ENCODE measurements around the gene ELF5.

DNA sequence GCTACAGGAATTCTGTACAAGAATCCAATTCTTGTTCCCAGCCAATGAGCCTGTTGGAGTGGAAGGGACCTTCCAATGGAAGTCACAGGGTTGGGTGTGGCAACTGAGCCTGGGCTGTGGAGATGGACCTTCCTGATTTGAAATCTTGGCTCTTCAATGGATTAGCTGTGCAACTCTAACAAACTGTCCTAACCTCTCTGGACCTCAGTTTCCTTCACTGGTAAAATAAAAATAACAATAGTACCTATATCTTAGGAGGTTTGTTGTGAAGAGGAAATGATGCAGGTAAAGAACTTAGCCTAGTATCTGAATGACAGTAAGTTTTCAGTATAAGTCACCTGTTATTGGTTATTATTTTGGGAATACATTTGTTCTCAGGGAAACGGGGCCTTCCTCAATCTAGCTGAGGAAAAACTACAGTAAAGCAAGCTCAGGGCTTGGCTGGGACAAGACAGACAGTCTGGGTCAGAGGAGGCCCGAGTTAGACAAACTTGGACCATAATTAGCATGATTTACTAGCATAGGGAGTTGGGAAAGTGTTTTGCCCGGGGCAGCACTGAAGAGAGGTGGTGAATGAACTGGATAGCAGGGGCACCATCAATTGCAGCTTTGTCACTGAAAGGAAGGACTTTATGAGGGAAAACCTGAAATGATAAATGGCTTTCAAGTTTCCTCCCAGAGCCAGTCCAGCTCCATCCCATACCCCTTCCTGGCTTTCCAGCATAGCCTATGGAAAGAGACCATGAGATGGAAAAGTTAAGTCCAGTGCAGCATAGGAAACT, 13.7 kb downstream of the ELF5 start:
- no peak for TF ChIP-seq ZNF274 (IDR thresholded peaks at IDR 0.05; ENCODE audit: low read depth, low read length)
- no peak for TF ChIP-seq YY1 (IDR thresholded peaks at IDR 0.05; ENCODE audit: insufficient read depth, insufficient read length)

Measured in NT2/D1 (cell line).